Chondrocyte (in vitro differentiated cells): ENCODE data around the gene DYNLT4. TPM values are rescaled to one million over a fixed set of nuclear protein-coding genes. Genes with fewer than 3 reads are reported as not detected.
A peak's percentile ranks its signal among the peaks of the same experiment; 100 is the strongest.

Source experiments
- DNase-seq: peaks from one replicate; pipeline ENCODE4 v3.0.0; 2021; ENCODE audit warnings: mixed read lengths, low spot score
- H3K27ac Mint-ChIP-seq: one replicate; pipeline ENCODE4 v1.8.0; 2021; ENCODE audit warnings: mild to moderate bottlenecking, moderate library complexity, mixed read lengths; ENCODE audit not compliant: unreplicated experiment
- H3K27me3 Mint-ChIP-seq: 2 replicates; pipeline ENCODE4 v1.8.0; 2021; ENCODE audit warnings: low read depth, mixed read lengths
- H3K36me3 Mint-ChIP-seq: 2 replicates; pipeline ENCODE4 v1.8.0; 2021; ENCODE audit warnings: low read depth, mixed read lengths
- H3K4me1 Mint-ChIP-seq: 2 replicates; pipeline ENCODE4 v1.8.0; 2021; ENCODE audit warnings: low read depth, mild to moderate bottlenecking, mixed read lengths
- H3K4me3 Mint-ChIP-seq: one replicate; pipeline ENCODE4 v1.8.0; 2021; ENCODE audit warnings: mild to moderate bottlenecking, moderate library complexity, mixed read lengths; ENCODE audit not compliant: unreplicated experiment
- H3K9me3 Mint-ChIP-seq: 2 replicates; pipeline ENCODE4 v1.8.0; 2021; ENCODE audit warnings: low read depth, mixed read lengths
- CTCF ChIP-seq: fragments of 200-600 bp; sonication (generic); IDR thresholded peaks from 2 replicates; pipeline ENCODE4 v1.5.0; 2021; ENCODE audit warnings: antibody characterized with exemption, mild to moderate bottlenecking, moderate library complexity
- total RNA-seq: library from RNA; stranded (reverse); gene quantifications from 3 replicates; pipeline ENCODE4 v1.2.1, GENCODE V29; 2021

The DYNLT4 gene
- total RNA-seq, 1 donor from 2014 or later: not detected

DNA sequence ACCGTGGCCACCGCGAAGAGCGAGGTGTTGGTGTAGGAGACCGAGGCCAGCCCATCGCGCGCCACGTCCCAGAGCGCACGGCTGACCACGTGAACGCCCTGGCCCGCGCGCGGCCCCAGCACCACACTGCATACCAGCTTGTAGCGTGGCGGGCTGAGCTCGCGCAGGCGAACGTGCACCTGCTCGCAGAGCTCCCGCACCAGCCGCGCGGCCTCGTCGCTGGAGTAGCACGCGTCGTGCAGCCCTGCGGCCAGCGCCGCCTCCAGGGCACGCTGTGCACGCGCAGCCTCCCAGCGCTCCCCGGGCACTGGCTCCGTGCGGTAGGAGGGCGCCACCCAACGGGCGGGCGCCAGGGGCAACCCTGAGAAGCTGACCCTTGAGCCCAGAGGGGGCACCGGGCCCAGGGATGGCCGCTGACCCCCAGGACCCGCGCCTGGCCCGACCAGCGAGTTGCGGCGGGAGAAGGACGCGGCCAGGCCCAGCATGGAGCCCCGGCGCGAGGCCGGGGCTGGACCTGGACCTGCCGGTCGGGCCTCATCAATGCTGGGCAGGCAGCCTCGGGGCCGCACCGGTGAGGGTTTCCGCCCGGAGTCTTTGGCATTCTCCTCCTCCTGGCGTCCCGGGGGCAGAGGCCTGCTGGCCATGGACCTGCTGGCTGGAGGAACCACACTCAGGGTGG is 987 bp downstream of the DYNLT4 start:
- no peaks in the 10 kb centered on the region for H3K9me3 Mint-ChIP-seq
- peaks cover 77% of the 10 kb centered on the region for H3K4me1 Mint-ChIP-seq
- peaks cover 21% of the 10 kb centered on the region for H3K36me3 Mint-ChIP-seq
- H3K27me3 Mint-ChIP-seq: no peaks in the 10 kb centered on the region
- H3K27ac Mint-ChIP-seq: peak overlapping the region; percentile 100
- peak; percentile 93 for DNase-seq
- H3K4me3 Mint-ChIP-seq: no peak overlapping the region
- TF ChIP-seq CTCF: no peak

DNA sequence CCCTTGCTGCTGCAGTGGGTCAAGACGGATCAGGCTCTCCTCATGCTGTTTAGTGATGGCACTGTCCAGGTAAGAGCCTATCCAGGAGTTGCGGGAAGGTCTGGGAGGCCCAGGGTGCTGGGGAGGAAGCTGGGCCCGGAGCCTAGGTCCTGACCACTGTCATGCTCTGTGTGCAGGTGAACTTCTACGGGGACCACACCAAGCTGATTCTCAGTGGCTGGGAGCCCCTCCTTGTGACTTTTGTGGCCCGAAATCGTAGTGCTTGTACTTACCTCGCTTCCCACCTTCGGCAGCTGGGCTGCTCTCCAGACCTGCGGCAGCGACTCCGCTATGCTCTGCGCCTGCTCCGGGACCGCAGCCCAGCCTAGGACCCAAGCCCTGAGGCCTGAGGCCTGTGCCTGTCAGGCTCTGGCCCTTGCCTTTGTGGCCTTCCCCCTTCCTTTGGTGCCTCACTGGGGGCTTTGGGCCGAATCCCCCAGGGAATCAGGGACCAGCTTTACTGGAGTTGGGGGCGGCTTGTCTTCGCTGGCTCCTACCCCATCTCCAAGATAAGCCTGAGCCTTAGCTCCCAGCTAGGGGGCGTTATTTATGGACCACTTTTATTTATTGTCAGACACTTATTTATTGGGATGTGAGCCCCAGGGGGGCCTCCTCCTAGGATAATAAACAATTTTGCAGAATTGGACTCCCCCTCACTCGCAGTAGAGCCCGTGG is 1.7 kb downstream of the DYNLT4 start:
- Mint-ChIP-seq H3K9me3 (no peaks in the 10 kb centered on the region), H3K27me3 (no peaks in the 10 kb centered on the region), H3K4me1 (peaks cover 72% of the 10 kb centered on the region), H3K36me3 (peaks cover 23% of the 10 kb centered on the region), H3K27ac (peak overlapping the region; percentile 80), H3K4me3 (no peak overlapping the region)
- peak; percentile 81 for DNase-seq
- peak; percentile 29 for TF ChIP-seq CTCF

DNA sequence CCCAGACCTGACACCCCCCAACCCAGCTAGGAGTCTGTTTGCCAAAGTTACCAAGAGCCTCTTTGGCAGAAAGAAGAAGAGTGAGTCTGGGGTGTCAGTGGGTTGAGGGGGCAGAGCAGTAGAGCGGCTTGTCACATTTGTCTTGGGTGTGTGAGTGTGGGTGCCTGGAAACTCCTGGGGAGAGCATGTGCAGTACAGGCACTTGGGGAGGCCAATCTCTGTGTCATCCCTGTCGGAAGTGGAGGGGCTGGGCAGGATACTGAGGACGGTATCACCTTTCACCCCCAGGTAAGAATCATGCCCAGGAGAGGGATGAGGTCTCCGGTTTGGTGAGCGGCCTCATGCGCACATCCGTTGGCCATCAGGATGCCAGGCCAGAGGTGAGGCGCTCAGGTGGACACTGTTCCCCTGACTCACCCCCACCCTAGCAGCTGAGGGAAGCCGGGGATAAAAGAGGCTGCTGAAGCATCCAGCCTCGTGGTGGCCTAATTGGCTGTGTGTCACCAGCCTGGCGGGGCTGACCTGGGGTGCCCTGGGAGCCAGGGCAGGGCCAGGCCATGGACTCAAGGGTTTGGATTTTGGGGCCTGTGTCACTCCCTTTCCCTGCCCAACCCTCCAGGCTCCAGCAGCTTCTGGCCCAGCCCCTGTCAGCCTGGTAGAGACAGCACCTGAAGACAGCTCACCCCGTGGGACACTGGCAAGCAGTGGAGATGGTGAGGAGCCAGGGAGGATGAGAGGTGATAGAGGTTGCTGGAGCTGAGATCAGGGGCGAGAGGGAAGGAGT is 3.6 kb downstream of the DYNLT4 start:
- Mint-ChIP-seq H3K27me3 (no peaks in the 10 kb centered on the region), H3K9me3 (no peaks in the 10 kb centered on the region), H3K4me1 (peaks cover 61% of the 10 kb centered on the region), H3K27ac (peak overlapping the region; percentile 88), H3K4me3 (peak overlapping the region; percentile 6), H3K36me3 (peaks cover 23% of the 10 kb centered on the region)
- no peak for TF ChIP-seq CTCF
- peak; percentile 79 for DNase-seq

GRCh38 chr1:44803062-44803311 is 4.2 kb downstream of the DYNLT4 start:
- Mint-ChIP-seq H3K4me1 (peaks cover 55% of the 10 kb centered on the region), H3K36me3 (peaks cover 23% of the 10 kb centered on the region), H3K4me3 (peak overlapping the region; percentile 6), H3K9me3 (no peaks in the 10 kb centered on the region), H3K27me3 (no peaks in the 10 kb centered on the region), H3K27ac (peak overlapping the region; percentile 88)
- DNase-seq: no peak
- no peak for TF ChIP-seq CTCF

- H3K27me3 Mint-ChIP-seq: no peaks in the 10 kb centered on the region
- peak overlapping the region; percentile 88 for H3K27ac Mint-ChIP-seq
- H3K9me3 Mint-ChIP-seq: no peaks in the 10 kb centered on the region
- TF ChIP-seq CTCF: no peak
- DNase-seq: peak; percentile 83
- H3K4me3 Mint-ChIP-seq: peak overlapping the region; percentile 95
- peaks cover 50% of the 10 kb centered on the region for H3K4me1 Mint-ChIP-seq
- peaks cover 23% of the 10 kb centered on the region for H3K36me3 Mint-ChIP-seq
These were observed 4.7 kb downstream of the DYNLT4 start for GRCh38 chr1:44802306-44803061.
